NAMALWA (cell line): ENCODE data around the gene LHX1.
A peak's percentile ranks its signal among the peaks of the same experiment; 100 is the strongest.

Experiments used
- DNase-seq: peaks from one replicate; pipeline ENCODE4 v3.0.0-alpha.2; 2015; ENCODE audit warnings: low spot score

LHX1 gene

DNA sequence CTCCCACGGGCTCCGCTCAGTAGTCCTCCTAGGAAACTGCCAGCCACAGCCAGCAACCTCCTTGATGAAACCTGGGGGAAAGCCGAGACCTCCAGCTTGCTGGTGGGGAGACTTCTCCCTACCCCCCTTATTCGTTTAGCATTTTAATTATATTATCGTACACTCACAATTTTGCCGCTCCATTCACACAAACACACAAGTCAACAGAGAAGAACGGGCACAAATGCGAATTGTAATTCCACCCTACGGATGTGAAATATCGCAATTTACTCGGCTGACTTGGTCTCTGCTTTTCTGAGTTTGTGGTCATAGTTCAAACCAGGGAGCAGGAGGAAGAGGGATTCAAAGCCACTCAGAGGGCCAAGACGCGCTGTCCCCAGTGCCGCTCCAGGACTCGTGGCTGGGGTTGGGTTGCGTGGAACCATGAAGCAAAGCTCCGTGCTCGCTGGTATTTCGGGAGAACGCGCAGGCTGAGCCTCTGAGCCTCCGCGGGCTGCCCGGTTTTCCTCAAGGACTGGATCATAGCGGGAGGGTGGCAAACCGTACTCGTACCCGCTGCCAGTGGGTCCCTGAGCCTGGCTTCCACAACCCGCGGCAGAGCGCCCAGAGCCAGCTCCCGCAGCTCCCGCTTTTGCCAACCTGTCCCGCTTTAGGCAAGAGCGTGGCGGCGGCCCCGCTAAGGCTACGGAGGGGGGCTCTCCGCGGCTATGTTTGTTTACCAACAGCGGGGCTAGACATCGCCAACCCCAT lies 2.0 kb downstream of the LHX1 start:
- DNase-seq, result no peak

DNA sequence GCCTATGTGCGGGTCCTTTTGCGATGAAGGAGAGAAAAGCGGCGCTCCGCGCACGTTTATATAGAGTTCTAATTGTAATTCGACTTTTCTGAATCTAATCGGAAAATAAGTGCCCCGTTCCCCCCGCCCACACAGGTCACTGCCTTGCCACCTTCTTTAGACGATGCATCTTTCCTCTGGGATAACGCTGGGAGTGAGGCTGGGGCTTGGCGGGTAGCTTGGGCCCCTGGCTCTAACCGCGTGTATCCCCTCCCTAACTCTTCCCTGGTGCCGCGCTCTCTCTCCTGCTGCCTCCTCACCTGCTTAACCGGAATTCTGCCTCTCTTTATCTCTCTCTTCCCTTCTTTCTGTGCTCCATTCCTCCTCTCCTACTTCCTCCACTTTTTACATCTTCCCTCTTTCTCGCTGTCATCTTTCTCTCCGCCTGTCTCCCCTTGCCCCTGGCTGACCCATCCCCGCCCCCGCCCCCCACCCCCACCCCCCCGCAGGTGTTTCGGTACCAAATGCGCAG lies 2.6 kb downstream of the LHX1 start:
- DNase-seq, result no peak

DNA sequence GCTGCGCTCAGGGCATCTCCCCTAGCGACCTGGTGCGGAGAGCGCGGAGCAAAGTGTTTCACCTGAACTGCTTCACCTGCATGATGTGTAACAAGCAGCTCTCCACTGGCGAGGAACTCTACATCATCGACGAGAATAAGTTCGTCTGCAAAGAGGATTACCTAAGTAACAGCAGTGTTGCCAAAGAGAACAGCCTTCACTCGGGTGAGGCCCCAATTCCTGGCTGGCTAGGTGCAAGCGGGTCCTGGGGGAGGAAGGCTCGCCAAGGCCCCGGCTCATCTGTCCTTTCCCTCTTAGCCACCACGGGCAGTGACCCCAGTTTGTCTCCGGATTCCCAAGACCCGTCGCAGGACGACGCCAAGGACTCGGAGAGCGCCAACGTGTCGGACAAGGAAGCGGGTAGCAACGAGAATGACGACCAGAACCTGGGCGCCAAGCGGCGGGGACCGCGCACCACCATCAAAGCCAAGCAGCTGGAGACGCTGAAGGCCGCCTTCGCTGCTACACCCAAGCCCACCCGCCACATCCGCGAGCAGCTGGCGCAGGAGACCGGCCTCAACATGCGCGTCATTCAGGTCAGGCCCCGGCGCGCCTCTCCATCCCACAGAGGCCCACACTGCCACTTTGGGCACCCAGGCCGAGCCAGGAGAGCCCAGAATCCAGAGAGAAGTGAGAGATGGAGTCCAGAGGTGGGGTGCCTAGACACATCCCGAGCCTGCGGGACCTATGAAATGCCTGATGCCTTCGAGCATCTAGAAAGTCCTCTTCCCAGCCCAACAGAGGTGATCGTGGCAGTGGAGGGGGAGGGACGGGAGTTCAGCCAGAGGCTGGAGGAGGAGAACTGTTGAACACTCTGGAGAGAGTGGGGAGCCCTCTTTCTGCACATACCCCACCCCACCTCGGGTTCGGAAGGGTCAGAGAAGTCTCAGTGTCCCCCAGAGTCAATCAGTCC lies 3.3 kb downstream of the LHX1 start:
- DNase-seq, result no peak

DNA sequence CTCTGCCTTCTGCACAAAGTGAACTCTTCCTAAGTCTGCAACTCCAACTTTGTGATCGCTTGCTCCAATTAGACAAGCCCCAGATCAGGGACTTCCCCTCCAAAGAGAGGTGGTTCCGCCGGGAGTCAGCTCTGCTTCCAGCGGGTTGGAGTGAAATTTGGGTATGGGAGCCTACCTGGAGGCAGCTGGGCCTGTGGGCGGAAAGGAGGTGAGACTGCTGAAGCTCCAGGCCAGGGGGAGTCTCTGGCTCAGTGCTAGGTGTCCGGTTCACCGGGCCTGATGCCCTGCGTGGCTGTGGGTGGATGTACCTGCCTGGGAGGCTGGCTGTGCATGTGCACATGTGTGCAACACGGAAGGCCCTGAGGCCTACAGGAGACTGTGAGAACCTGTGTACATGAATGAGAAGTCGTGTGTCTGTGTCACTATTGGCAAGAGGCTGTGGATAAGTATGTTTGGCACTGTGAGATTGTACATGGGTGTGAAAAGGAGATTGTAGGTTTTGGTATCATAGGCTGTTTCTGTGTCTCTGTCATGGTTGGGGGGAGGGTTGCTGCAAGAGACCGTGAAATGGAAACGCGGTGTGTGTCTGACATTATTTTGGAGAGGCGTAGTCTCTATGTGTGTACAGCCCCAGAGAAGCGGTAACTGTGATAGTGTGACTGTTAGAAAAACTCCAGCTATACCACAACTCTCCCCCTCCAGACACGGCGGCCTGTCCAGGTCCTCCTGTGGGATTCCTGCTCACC lies 4.2 kb downstream of the LHX1 start:
- no peak for DNase-seq

DNA sequence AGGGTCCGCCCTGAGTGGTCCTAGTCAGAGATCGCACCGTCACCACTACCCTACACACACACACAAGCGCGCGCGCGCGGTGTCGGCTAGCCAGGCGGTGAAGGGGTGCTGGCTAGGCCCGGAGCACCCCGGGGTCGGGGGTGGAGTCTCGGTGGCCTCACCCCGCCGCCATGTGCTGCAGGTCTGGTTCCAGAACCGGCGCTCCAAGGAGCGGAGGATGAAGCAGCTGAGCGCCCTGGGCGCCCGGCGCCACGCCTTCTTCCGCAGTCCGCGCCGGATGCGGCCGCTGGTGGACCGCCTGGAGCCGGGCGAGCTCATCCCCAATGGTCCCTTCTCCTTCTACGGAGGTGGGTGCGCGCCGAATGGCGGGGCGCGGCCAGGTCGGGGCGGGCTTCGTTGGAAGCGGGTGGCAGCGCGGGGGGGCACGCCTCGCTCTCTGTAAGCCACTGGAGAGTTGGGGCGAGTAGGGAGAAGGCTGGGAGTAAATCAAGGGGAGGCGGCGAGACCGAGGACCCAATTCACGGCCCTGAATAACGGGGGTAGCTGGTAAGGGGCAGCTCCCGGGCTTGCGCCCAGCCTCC lies 4.8 kb downstream of the LHX1 start:
- DNase-seq, result no peak

DNA sequence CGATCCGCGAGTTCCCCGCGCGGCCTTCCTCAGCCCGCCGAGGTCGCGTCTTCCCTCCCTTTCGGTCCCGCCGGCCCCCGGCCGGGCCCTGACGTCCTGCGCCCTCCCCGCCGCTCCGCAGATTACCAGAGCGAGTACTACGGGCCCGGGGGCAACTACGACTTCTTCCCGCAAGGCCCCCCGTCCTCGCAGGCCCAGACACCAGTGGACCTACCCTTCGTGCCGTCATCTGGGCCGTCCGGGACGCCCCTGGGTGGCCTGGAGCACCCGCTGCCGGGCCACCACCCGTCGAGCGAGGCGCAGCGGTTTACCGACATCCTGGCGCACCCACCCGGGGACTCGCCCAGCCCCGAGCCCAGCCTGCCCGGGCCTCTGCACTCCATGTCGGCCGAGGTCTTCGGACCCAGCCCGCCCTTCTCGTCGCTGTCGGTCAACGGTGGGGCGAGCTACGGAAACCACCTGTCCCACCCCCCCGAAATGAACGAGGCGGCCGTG lies 5.4 kb downstream of the LHX1 start:
- no peak for DNase-seq

DNA sequence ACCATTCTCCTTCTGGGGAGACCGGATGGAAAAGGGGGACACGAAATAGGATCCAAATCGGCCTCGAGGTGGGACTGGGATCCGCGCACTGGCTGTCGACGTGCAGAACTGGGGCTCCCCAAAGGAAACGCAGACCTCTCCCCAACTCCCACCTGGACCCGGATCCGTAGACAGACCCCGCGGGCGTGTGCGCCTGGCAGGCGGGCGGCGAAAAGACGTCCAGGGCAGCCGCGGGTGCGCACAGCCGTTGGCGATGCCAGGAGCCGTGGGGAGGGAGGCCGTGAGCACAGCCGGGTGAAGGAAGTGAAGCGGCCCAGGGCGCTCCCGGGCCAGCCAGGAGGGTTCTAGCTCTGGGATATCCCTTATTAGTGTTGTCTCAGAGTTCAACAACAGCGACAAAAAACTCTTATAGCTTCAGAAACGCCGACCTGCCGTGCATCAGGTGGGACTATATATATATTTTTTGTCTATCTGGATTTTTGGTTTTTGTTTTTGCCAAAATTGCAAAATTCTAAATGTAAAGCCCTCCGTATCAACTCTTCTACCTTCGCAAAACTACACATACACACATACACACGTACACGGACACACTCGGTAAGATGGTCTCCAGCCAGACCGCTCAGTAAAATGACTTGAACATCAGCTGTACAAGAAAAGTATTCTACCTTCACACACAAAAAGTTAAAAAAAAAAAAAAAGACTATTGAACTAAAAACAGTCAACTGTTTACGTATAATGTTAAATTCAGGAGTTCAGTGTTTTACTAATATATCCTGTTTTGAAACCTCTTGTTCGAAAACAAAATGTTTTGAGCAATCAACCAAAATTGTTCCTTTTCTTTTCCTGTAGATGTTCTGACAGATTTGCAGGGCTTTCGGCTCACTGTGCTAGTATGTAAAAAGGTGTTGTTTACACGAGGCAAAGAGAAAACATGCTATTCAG lies 6.2 kb downstream of the LHX1 start:
- DNase-seq, result no peak

DNA sequence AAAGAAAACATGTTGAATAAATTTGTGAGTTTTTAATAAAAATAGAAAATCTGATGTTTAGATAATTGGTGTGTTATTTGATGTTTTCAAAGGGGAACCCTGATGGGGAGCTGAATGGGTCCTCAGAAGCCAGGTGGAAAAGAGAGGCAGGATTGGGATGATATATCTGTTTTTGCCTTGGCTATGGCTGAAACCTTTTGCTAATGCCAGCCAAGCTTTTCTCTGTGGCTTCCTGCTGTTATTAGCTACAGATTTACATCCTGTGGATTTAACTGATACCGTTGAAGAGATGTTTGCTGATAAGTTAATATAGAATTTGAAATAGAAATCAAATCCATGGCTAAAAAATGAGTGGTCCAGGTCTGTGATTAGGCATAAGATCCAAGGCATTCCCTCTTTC lies 7.3 kb downstream of the LHX1 start:
- DNase-seq, result no peak

DNA sequence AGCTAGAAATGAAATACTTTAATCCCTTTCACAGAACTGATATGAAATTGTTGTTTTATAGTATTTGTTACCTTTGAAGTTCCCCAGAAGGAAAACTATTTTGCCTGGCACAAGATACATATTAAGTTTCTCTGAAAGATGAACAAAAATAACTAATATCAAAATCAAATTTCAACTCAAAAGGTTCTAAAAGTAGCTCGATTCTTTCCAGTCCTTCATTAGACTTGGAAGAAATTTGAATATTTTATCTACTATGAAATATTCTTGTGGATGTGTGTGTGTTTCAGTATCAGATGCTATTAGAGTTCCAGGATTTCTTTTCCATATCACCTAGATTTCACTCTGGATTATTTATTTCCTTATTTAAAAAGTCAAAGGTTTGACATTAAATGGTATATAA lies 7.9 kb downstream of the LHX1 start:
- no peak for DNase-seq

DNA sequence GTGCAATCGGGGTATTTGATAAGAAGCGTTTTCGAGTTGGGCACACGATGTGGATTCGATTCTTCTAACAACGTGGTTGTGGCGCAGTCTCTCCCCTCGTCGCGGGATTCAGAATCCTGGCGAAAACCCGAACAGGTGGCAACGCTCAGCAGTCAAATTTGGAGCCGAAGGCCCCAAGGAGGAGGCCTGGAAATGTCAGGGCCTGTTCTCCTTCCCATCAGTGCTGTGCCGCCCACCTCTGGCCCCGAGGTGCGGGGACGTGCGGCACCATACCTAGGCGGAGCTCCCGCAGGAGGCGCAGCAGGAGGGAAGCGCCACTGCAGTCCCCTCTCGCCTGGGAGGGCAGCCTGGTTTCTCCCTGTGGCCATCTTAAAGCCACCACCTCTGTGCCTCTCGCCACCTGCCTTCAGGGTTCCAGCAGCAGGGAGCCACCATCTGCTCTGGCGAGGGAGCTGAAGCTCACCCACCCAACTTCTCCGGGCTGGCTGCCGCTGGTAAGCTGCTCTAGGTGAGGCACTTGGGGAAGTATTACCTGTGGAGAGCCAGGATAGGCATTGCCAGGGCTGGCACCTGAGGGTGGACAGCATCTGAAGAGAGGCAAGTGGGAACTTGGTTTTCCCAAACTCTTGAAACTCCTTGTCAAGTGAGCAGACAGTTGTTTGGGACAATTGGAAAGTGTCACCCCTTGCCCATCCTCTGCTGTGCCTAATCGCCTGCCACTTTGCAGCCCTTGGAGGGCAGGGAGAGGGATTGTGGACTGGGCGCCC lies 8.9 kb downstream of the LHX1 start:
- DNase-seq, result no peak

DNA sequence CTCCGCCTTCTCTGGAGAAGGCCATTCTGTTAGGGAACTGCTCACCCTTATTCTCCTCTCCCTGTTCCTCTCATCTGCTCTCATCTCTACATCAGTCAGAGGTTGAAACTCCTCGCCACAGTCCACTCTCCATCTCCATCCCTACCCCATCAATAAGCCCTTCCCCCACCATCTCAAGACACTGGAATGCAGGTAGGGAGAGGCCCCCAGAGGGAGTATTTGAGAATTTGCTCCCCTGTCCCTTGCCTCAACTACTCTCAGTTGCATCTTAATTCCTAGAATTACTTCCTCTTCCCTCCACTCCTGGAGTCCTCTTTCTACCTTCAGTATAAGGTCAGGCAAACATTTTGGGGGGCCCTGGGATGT lies 9.4 kb downstream of the LHX1 start:
- DNase-seq, result no peak

DNA sequence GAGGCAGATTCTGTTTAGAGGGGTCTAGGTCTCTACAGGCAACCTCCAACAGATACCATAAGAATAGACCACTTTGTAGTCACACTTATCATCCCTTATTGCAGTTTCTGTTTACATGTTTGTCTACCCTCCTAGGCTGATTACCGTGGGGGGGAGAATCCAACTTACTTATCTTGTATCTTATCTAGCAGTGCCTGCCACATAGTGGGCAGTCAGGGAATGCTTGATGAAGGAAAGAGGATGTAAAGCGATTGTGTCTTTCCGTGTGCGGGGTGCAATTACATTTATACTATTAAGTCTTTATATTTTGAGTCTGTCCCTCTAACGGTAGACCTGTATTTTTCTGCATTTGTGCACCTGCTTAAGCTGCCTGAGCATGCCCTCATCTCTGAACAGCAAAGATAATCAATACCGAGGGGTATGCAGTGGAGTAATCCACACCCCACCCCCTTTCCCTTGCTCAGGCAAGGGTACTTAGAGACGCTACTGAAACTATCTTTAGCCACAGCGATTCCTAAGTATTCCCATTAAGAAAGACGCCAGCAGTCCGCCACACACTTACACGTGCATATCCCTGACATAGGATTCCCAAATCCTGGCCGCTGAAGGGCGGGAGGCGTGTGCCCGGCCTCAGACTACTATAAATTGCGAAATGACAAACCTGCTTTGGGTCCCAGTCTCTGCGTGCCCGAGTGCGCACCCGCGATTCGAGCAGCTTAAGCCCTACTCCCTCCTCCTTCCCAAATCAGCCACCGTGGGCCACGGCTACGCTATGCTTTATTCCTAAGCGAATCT lies 10.8 kb downstream of the LHX1 start:
- no peak for DNase-seq

DNA sequence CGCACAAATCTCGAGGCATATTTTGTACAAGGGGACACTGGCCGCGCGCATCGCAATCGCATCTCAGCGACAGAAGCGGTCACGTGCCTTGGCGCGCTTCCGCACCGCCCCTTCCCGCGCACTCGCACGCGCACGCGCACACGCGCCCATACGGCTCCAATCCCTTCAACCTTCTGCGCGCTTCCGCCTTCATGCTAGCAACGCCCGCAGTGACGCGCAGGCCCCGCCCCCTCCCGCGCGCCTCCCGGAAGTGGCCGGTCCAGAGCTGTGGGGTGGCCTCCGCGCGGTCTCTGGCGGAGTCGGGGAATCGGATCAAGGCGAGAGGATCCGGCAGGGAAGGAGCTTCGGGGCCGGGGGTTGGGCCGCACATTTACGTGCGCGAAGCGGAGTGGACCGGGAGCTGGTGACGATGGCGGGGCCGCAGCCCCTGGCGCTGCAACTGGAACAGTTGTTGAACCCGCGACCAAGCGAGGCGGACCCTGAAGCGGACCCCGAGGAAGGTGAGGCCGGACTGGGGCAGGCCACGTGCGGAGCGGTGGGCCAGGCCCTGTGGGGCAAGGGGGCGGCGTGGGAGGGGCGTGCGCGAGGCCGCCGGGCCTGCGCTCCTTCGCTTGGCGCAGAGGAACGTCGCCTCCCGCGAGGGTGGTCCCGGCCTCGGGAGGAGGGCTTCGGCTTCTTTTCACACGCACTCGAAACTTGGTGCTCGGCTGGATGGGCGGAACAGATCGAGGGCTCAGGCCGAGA lies 11.6 kb downstream of the LHX1 start, which contains the start of gene AATF:
Gene AATF (plus strand): TSS at position 238 of the 744 bp plus-strand sequence. CDS start 172 bp downstream, at position 410.
- peak; percentile 97 for DNase-seq

DNA sequence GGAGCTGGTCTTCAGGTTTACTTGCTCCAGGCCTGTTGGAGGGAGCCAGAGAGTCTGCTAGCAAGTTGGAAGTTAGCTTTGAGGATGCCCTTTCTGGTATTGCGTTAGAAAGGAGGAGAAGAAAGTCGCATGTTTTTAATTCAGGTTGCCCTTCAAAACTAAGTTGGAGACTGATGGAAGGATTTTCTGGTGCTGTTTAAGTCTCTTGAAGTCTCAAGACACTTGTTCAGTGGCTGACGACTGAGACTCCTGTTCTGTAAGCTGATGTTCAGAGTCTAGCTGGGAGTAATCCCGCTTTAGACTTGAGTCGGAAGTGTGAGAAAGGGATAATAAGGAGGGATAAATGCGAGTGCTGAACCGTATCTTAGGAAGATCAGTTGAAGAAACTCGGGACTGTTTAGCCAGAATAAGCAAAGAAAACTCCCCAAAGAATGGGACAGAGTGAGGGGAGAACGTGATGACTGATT lies 12.2 kb downstream of the LHX1 start:
- DNase-seq, result no peak

DNA sequence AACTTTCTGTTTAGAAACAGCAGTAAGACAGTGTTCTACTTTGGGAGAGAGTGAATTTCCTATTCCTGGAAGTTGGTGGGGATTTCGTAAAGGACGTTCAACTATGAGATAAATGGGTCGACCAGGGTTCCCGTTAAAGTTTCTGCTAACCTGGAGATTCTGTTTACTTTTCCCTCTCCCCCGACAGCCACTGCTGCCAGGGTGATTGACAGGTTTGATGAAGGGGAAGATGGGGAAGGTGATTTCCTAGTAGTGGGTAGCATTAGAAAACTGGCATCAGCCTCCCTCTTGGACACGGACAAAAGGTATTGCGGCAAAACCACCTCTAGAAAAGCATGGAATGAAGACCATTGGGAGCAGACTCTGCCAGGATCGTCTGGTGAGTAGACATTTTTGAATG lies 12.8 kb downstream of the LHX1 start:
- no peak for DNase-seq

DNA sequence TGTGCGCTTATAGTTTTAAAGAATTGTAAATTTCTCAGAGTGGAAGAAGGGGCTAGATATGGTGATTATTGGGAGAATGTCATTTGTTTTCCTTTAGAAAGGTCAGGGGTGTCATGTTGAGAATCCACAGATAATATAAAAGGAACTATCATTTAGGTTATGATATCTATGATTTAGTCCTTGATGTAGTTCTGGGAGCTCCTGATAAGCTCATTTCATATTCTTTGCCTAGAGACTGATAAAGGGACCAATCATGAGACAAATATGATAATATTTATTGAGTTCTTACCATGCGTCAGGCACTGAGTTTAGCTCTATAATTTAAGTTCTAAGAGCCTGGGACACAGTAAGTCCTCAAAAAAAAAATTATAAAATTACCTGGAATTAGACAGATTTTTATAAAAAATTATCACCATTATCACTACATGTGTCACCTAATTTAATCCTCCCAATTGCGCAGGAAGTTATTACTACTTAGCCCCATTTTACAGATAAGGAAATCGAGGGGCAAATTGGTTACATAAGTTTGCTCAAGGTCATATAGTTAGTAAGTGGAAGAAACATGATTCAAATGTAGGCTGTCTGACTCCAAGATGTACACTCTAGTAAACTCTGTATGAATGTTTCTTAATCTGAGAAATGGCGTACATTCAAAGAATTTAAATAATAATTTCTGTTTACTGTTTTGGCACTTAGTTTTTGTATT lies 14.0 kb downstream of the LHX1 start:
- DNase-seq, result no peak

DNA sequence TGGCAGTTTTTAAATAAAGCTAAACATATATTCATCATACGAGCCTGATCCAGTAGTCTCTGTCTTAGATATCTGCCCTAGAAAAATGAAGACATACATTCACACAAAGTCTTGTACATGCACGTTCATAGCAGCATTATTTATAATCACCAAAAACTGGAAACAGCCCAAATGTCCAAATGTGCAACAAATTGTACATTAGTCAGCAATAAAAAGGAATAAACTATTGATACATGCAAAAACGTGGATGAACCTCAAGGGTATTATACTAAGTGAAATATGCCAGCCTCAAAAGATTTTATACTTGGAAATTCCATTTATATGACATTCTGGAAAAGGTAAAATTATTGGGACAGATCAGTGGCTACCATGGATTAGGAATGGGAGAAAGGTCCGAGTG lies 34.2 kb downstream of the LHX1 start:
- no peak for DNase-seq
